PFSK-1 (cell line): Measurements from ENCODE around the gene ANKRD17.

Source experiments
- FOXP2 ChIP-seq: optimal IDR thresholded peaks from 2 replicates; pipeline ENCODE3; 2011; ENCODE audit warnings: borderline replicate concordance, control low read depth, inconsistent platforms; ENCODE audit not compliant: insufficient read depth; ENCODE audit errors: extremely low read length, extremely low read depth
- POLR2AphosphoS5 ChIP-seq: IDR thresholded peaks from 2 replicates; pipeline ENCODE4 v1.6.1; 2012; ENCODE audit warnings: low read depth, mild to moderate bottlenecking, control low read depth, low read length, moderate library complexity
- SIN3A ChIP-seq: IDR thresholded peaks from 2 replicates; pipeline ENCODE4 v1.6.1; 2012; ENCODE audit warnings: mild to moderate bottlenecking, low read length, moderate library complexity, borderline replicate concordance; ENCODE audit not compliant: insufficient read depth
- TAF1 ChIP-seq: IDR thresholded peaks from 2 replicates; pipeline ENCODE4 v1.6.1; 2012; ENCODE audit warnings: low read length, control low read depth, borderline replicate concordance; ENCODE audit not compliant: insufficient read depth
- TF ChIP-seq, protein P1 (sequence below), 2 experiments: IDR thresholded peaks; 2 replicates each; pipeline versions ENCODE4 v1.6.1 to v1.8.0; 2011 to 2012; ENCODE audit warnings: low read depth in 2 of 2, low read length in 2 of 2, control low read depth in 1 of 2, inconsistent platforms in 1 of 2, mild to moderate bottlenecking in 1 of 2, moderate library complexity in 1 of 2; ENCODE audit not compliant: insufficient read depth in 1 of 2

- TF ChIP-seq POLR2AphosphoS5, result no peak
- TF ChIP-seq, protein P1, sequence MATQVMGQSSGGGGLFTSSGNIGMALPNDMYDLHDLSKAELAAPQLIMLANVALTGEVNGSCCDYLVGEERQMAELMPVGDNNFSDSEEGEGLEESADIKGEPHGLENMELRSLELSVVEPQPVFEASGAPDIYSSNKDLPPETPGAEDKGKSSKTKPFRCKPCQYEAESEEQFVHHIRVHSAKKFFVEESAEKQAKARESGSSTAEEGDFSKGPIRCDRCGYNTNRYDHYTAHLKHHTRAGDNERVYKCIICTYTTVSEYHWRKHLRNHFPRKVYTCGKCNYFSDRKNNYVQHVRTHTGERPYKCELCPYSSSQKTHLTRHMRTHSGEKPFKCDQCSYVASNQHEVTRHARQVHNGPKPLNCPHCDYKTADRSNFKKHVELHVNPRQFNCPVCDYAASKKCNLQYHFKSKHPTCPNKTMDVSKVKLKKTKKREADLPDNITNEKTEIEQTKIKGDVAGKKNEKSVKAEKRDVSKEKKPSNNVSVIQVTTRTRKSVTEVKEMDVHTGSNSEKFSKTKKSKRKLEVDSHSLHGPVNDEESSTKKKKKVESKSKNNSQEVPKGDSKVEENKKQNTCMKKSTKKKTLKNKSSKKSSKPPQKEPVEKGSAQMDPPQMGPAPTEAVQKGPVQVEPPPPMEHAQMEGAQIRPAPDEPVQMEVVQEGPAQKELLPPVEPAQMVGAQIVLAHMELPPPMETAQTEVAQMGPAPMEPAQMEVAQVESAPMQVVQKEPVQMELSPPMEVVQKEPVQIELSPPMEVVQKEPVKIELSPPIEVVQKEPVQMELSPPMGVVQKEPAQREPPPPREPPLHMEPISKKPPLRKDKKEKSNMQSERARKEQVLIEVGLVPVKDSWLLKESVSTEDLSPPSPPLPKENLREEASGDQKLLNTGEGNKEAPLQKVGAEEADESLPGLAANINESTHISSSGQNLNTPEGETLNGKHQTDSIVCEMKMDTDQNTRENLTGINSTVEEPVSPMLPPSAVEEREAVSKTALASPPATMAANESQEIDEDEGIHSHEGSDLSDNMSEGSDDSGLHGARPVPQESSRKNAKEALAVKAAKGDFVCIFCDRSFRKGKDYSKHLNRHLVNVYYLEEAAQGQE (IDR thresholded peaks at IDR 0.05; ENCODE audit: insufficient read depth in 1 of 2, low read depth in 2 of 2, low read length in 2 of 2), result no peak
- no peak for TF ChIP-seq SIN3A
- TF ChIP-seq TAF1, result no peak
- no peak for TF ChIP-seq FOXP2
These were observed 16.7 kb upstream of the ANKRD17 start for GRCh38 chr4:73275318-73275654.
